HCT116 (cell line): ENCODE results near the gene GPR26.

Experiments
- EGR1 ChIP-seq: IDR thresholded peaks from 2 replicates; pipeline ENCODE4 v1.6.1; 2012; ENCODE audit warnings: low read depth
- EZH2 ChIP-seq: fragments of 200-600 bp; sonication (generic); IDR thresholded peaks from 2 replicates; pipeline ENCODE4 v1.6.1; 2017; ENCODE audit warnings: antibody characterized with exemption, mixed run types
- POLR2A ChIP-seq: IDR thresholded peaks from 2 replicates; pipeline ENCODE4 v1.7.0; 2011; ENCODE audit warnings: borderline replicate concordance; ENCODE audit not compliant: insufficient read depth, insufficient read length; ENCODE audit errors: extremely low read depth
- POLR2AphosphoS5 ChIP-seq: IDR thresholded peaks from 2 replicates; pipeline ENCODE4 v1.6.1; 2011; ENCODE audit warnings: mild to moderate bottlenecking, low read depth, low read length, moderate library complexity
- TCF7L2 ChIP-seq: IDR thresholded peaks from 2 replicates; pipeline ENCODE4 v1.7.0; 2011; ENCODE audit warnings: borderline replicate concordance, inconsistent platforms; ENCODE audit not compliant: insufficient read depth, insufficient read length; ENCODE audit errors: extremely low read depth
- YY1 ChIP-seq: IDR thresholded peaks from 2 replicates; pipeline ENCODE4 v1.6.1; 2011; ENCODE audit warnings: low read length, low read depth, moderate library complexity, mild to moderate bottlenecking; ENCODE audit not compliant: insufficient replicate concordance; ENCODE audit errors: extremely low read depth

GRCh38 chr10:123620621-123621020 is 45.5 kb upstream of the GPR26 start:
- TF ChIP-seq POLR2A, result no peak
- TF ChIP-seq POLR2AphosphoS5, result no peak
- TF ChIP-seq EZH2, result no peak
- TF ChIP-seq YY1, result no peak
- no peak for TF ChIP-seq TCF7L2
- TF ChIP-seq EGR1, result no peak
